Cardiac fibroblast (primary cell): ENCODE data around the gene TNKS1BP1.

Source experiments
- DNase-seq, 2 donors: peaks; one replicate each; pipeline versions ENCODE4 v3.0.0 to v3.0.0-alpha.2; 2010; ENCODE audit warnings: low read depth in 2 of 2
- H3K4me3 ChIP-seq, 2 donors: replicated peaks in 1 of 2; 1 replicate in 1 of 2; 2 replicates in 1 of 2; pipeline ENCODE4 v1.5.1; 2011; ENCODE audit warnings: low read depth in 2 of 2, low read length in 2 of 2, mild to moderate bottlenecking in 2 of 2, moderate library complexity in 1 of 2
- TF ChIP-seq, protein P1 (sequence below): IDR thresholded peaks from one replicate; pipeline ENCODE4 v1.5.1; 2011; ENCODE audit warnings: low read depth, mild to moderate bottlenecking, low read length, inconsistent platforms

TNKS1BP1 gene

DNA sequence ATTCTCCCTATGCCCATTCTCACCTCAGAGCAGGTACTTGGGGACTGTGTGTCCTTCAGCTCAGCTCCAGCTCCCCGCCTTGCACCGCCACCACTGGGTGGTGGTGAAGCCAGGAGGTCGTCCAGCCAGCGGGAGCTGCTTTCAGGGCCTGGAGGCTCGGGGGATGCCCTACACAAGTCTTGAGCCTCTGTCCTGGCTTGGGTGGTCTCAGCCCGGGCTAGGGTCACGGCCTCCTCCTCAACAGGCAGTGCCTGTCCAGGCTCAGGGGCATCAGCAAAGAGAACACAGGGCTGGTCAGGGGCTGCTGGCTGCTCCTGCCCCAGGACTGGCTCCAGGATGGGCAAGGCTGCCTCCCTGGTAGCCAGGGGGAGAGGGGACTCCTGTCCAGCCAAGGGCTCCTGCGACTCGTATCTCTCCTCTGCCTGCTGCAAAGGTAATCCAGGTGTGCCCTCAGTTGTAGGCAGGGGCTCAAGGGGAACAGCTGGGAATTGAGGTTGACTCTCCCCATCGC lies 12.2 kb downstream of the TNKS1BP1 start:
- H3K4me3 ChIP-seq = no peak overlapping the region
- no peak for DNase-seq
- TF ChIP-seq, protein P1, sequence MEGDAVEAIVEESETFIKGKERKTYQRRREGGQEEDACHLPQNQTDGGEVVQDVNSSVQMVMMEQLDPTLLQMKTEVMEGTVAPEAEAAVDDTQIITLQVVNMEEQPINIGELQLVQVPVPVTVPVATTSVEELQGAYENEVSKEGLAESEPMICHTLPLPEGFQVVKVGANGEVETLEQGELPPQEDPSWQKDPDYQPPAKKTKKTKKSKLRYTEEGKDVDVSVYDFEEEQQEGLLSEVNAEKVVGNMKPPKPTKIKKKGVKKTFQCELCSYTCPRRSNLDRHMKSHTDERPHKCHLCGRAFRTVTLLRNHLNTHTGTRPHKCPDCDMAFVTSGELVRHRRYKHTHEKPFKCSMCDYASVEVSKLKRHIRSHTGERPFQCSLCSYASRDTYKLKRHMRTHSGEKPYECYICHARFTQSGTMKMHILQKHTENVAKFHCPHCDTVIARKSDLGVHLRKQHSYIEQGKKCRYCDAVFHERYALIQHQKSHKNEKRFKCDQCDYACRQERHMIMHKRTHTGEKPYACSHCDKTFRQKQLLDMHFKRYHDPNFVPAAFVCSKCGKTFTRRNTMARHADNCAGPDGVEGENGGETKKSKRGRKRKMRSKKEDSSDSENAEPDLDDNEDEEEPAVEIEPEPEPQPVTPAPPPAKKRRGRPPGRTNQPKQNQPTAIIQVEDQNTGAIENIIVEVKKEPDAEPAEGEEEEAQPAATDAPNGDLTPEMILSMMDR = no peak

DNA sequence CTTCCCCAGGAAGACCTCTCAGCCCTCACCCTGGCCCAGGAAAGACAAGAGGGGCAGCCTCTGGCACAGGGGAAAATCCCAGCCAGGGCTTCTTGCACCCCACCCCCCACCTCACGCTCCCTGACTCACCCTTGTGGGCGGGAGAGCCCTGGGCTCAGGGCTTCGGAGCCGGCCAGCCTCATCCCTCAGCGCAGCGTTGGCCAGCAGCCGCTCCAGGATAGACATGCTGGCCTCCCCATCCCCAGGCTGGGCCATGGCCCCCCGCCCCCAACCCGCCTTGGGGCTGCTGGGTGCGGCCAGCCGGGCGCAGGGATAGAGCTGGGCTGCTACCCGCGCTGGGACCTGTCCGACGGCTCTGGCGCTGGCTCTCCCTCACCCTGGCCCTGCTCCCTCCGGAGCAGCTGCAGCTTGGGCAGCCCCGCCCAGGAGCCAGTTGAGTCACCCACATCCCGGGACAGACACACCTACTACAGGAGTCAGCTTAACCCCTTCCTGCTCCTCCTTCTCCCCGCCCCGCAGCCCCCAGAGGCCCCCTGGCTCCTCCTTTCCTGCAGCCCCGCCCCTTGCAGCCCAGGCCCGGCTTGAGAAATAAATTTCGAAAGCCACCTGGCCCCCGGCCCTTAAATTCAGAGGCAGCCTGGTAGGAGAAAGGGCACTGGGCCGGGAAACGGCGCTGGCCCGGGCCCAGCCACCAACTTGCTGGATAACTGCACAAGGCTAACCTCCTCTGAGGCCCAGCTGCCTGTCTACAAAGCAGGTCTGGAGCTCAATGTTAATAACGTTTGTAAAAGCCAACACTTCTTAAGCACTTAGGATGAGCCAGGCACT lies 13.4 kb downstream of the TNKS1BP1 start:
- DNase-seq = peak; percentile 98 to 99
- TF ChIP-seq, protein P1 = no peak
- peak overlapping the region; percentile 45 to 56 for H3K4me3 ChIP-seq

DNA sequence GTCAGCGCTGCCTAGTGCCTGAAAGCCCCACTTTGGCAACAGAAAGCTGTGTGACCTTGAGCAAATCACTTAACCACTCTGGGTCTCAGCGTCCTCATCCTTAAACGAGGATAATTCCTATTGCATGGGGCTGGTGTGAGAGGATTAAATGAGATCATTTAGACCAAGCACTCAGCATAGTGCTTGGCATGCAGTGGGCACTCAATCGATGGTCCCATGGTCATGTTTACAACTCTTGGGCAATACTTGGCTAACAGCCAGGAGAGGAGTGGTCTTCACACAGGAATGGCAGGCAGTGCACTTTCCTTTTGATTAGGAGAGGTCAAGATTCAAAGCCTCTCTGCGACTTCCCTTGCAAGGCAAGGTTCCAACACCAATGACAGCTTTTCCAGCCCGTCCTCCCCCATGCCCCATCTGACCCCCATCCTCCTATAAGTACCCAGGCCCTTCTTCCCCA lies 14.1 kb downstream of the TNKS1BP1 start:
- peak in 1 of 2 donors; percentile 74 for DNase-seq
- peak overlapping the region; percentile 45 to 56 for H3K4me3 ChIP-seq
- TF ChIP-seq, protein P1 = no peak

DNA sequence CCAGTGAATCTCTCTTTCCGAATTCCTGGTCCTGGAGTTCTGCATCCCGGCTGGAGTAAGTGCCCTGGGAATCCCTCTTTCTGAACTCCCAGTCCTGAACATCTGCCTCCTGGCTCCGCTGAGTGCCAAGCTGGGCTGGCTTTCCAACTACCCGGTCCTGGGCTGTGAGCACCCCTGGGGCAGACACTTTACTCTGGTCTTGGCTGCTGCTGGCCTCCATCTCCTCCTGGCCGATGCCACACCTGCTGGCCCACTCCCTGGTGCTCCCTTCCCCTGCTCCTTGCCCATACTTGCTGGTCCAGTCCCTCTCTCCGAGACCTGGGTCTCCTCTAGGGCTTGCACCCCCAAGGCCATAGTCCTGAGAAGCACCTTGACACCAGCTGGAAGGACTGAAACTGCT lies 14.7 kb downstream of the TNKS1BP1 start:
- H3K4me3 ChIP-seq = no peak overlapping the region
- no peak for DNase-seq
- TF ChIP-seq, protein P1 = no peak

DNA sequence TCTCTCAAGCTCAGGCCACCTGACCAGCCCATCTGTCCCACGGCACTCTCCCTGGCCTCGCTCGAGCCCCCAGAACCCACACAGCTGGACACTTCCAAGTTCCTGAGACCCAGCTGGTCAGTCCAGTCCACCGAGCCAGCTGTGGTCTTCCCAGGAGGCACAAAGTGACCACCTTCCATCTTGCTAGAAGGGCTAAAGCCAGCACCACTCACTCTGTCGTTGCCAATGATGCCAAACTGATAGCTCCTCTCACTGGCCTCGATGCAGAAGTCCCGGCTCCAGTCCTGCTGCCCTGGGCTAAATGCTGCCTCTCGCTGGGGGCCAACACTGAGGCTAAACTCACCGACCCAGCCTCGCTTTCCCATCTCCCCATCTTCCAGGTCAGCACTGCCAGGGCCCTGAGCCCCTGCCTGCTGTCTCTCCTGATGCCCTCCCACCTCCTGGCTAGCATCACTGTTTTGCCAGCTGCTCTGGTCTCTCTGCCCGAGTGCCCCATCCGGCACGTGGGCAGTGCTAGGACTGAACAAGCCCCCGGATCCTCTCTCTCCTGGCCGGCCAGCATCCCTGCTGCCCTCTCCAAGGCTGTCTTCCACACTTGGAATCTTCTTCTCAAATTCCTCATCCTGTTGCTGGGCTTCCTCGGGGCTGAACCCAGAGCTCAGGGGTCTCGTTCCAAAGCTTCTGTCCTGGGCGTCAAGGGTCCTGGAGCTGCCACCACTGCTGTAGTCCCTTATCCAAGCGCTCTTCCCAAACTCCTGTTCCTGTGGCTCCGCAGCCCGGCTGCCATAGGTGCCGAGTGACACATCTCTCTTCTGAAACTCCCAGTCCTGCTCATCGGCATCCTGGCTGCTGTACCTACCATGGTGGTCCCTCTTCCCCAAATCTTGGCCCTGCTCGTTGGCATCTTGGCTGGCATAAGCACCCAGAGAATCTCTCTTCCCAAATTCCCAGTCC lies 15.4 kb downstream of the TNKS1BP1 start:
- TF ChIP-seq, protein P1 = no peak
- no peak overlapping the region for H3K4me3 ChIP-seq

DNA sequence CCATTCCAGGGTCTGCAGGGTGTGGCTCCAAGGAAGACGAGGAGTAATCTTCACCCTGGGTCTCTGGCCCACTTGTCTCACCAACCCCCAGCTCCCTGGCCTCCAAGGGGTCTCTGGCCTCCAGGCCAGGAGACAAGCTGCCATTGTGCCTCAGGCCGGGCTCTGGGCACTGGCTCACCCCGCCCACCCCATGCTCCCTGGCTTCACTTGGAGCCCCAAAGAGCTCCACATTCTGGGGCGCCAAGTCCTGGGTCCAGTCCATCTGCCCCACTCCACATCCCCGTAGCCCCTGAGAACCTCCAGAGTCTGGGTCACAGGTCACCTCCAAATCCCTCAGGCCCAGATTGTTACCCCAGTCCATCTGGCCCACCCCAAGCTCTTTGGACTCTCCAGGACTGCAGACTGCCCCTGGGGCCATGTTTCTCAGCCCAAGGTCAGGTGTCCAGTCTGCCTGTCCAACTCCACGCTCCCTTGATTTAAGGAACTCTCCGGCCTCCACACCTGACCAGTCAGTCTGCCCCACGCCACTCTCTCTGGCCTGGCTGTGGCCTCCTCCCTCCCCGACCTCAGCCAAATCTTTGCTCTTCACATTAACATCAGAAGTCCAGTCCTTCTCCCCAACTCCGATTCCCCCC lies 16.2 kb downstream of the TNKS1BP1 start:
- DNase-seq = no peak
- H3K4me3 ChIP-seq = no peak overlapping the region
- TF ChIP-seq, protein P1 = no peak

More for the DNA sequence above, 15.4 kb downstream of the TNKS1BP1 start:
- DNase-seq = no peak
